ENCODE data around the gene ADIRF. TPM values are rescaled to one million over a fixed set of nuclear protein-coding genes. Genes with fewer than 3 reads are reported as not detected.
"Not testable (repeated sequence)": the region's sequence is repeated elsewhere in the genome, so short reads cannot be mapped to it uniquely, and the experiment has no call there.

The ADIRF gene
- polyA plus RNA-seq, 1 donor (not counting 4 experiments of a cell fraction or from before 2014, with no cell fraction given), result 157 TPM

DNA sequence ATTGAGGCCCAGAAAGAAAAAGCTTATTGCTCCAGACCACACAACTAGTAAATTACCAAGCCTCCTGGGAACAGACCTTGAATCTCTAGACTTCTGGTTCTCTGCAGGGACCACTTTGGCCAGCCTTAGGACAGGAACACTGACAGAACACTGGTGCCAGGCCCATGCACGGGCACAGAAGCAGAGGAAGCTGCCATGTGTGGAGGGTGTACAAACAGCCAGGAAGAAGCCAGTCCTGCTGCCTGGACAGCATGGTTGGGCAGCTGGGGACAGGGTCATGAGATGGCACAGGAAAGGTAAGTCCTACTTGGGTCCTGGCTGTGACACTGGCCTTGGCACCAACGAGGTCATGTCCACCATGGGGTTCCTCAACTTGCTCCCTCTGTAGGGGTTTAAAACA lies 30.0 kb upstream of the ADIRF start:
- no peak overlapping the region for H3K4me2 ChIP-seq (ENCODE audit: control insufficient read depth, extremely low read depth, insufficient read depth, low read depth, low read length)
- H3K4me1 ChIP-seq (ENCODE audit: control insufficient read depth, extremely low read depth, insufficient read depth, low read length), result no peaks in the 10 kb centered on the region
- H4K20me1 ChIP-seq (ENCODE audit: control insufficient read depth, extremely low read depth, insufficient read depth, low read length), result no peaks in the 10 kb centered on the region
- H3K79me2 ChIP-seq (ENCODE audit: control insufficient read depth, insufficient read depth, low read length), result no peaks in the 10 kb centered on the region
- no peaks in the 10 kb centered on the region for H3K27me3 ChIP-seq (ENCODE audit: control insufficient read depth, extremely low read depth, insufficient read depth, low read length)
- H3K9me1 ChIP-seq (ENCODE audit: control insufficient read depth, extremely low read depth, insufficient read depth, low read length), result no peaks in the 10 kb centered on the region
- H3K9me3 ChIP-seq (ENCODE audit: control insufficient read depth, low read depth, low read length), result no peaks in the 10 kb centered on the region
- no peak for FAIRE-seq
- no peak overlapping the region for H2AFZ ChIP-seq (ENCODE audit: control insufficient read depth, low read length)
- TF ChIP-seq CTCF (optimal IDR thresholded peaks at IDR 0.05 in 1 of 3, IDR thresholded peaks at IDR 0.05 in 1 of 3, conservative IDR thresholded peaks at IDR 0.05 in 1 of 3; ENCODE audit: extremely low read depth in 1 of 3, insufficient read depth in 2 of 3, low read length in 3 of 3) (no peak), EZH2 (IDR thresholded peaks at IDR 0.05; ENCODE audit: low read length) (no peak)
- no peak overlapping the region for H3K4me3 ChIP-seq (ENCODE audit: control insufficient read depth in 2 of 3, extremely low read depth in 1 of 3, insufficient read depth in 2 of 3, low read depth in 1 of 3, low read length in 3 of 3)
- DNase-seq (ENCODE audit: low read depth, low spot score), result no peak
- H3K27ac ChIP-seq (ENCODE audit: control insufficient read depth, insufficient read depth, low read length), result no peak overlapping the region
- H3K36me3 ChIP-seq (ENCODE audit: control insufficient read depth in 2 of 2, extremely low read depth in 1 of 2, insufficient read depth in 2 of 2, low read length in 2 of 2), result peaks cover 7% of the 10 kb centered on the region in 2 experiments
- no peak overlapping the region for H3K9ac ChIP-seq (ENCODE audit: control insufficient read depth, extremely low read depth, insufficient read depth, low read length)
- dilution Hi-C loops (cut with MboI; ENCODE audit: extremely low pct_ligation_motif_present, low sequenced_read_pairs), result no loop called here

- H3K9me3 ChIP-seq (ENCODE audit: control insufficient read depth, low read depth, low read length); H3K9me1 ChIP-seq (ENCODE audit: control insufficient read depth, extremely low read depth, insufficient read depth, low read length); H3K4me2 ChIP-seq (ENCODE audit: control insufficient read depth, extremely low read depth, insufficient read depth, low read depth, low read length); FAIRE-seq; H3K36me3 ChIP-seq (ENCODE audit: control insufficient read depth in 2 of 2, extremely low read depth in 1 of 2, insufficient read depth in 2 of 2, low read length in 2 of 2); H4K20me1 ChIP-seq (ENCODE audit: control insufficient read depth, extremely low read depth, insufficient read depth, low read length); H3K9ac ChIP-seq (ENCODE audit: control insufficient read depth, extremely low read depth, insufficient read depth, low read length); H3K4me1 ChIP-seq (ENCODE audit: control insufficient read depth, extremely low read depth, insufficient read depth, low read length); H3K4me3 ChIP-seq (ENCODE audit: control insufficient read depth in 2 of 3, extremely low read depth in 1 of 3, insufficient read depth in 2 of 3, low read depth in 1 of 3, low read length in 3 of 3); dilution Hi-C loops (cut with MboI; ENCODE audit: extremely low pct_ligation_motif_present, low sequenced_read_pairs); H3K79me2 ChIP-seq (ENCODE audit: control insufficient read depth, insufficient read depth, low read length); H3K27ac ChIP-seq (ENCODE audit: control insufficient read depth, insufficient read depth, low read length); H2AFZ ChIP-seq (ENCODE audit: control insufficient read depth, low read length); DNase-seq (ENCODE audit: low read depth, low spot score); H3K27me3 ChIP-seq (ENCODE audit: control insufficient read depth, extremely low read depth, insufficient read depth, low read length): not testable (repeated sequence)
These were observed 28.2 kb upstream of the ADIRF start for GRCh38 chr10:86940076-86940475.

GRCh38 chr10:86940677-86941076 lies 27.6 kb upstream of the ADIRF start:
- no peak overlapping the region for H3K9ac ChIP-seq (ENCODE audit: control insufficient read depth, extremely low read depth, insufficient read depth, low read length)
- H3K4me3 ChIP-seq (ENCODE audit: control insufficient read depth in 2 of 3, extremely low read depth in 1 of 3, insufficient read depth in 2 of 3, low read depth in 1 of 3, low read length in 3 of 3), result no peak overlapping the region
- H3K27ac ChIP-seq (ENCODE audit: control insufficient read depth, insufficient read depth, low read length), result no peak overlapping the region
- no peaks in the 10 kb centered on the region for H4K20me1 ChIP-seq (ENCODE audit: control insufficient read depth, extremely low read depth, insufficient read depth, low read length)
- dilution Hi-C loops (cut with MboI; ENCODE audit: extremely low pct_ligation_motif_present, low sequenced_read_pairs), result no loop called here
- no peak for TF ChIP-seq CTCF (optimal IDR thresholded peaks at IDR 0.05 in 1 of 3, IDR thresholded peaks at IDR 0.05 in 1 of 3, conservative IDR thresholded peaks at IDR 0.05 in 1 of 3; ENCODE audit: extremely low read depth in 1 of 3, insufficient read depth in 2 of 3, low read length in 3 of 3)
- no peak for TF ChIP-seq EZH2 (IDR thresholded peaks at IDR 0.05; ENCODE audit: low read length)
- DNase-seq (ENCODE audit: low read depth, low spot score), result no peak
- no peaks in the 10 kb centered on the region for H3K27me3 ChIP-seq (ENCODE audit: control insufficient read depth, extremely low read depth, insufficient read depth, low read length)
- no peak for FAIRE-seq
- H3K4me1 ChIP-seq (ENCODE audit: control insufficient read depth, extremely low read depth, insufficient read depth, low read length), result no peaks in the 10 kb centered on the region
- H3K79me2 ChIP-seq (ENCODE audit: control insufficient read depth, insufficient read depth, low read length), result no peaks in the 10 kb centered on the region
- peaks cover 7% of the 10 kb centered on the region in 2 experiments for H3K36me3 ChIP-seq (ENCODE audit: control insufficient read depth in 2 of 2, extremely low read depth in 1 of 2, insufficient read depth in 2 of 2, low read length in 2 of 2)
- no peak overlapping the region for H3K4me2 ChIP-seq (ENCODE audit: control insufficient read depth, extremely low read depth, insufficient read depth, low read depth, low read length)
- H2AFZ ChIP-seq (ENCODE audit: control insufficient read depth, low read length), result no peak overlapping the region
- H3K9me3 ChIP-seq (ENCODE audit: control insufficient read depth, low read depth, low read length), result no peaks in the 10 kb centered on the region
- no peaks in the 10 kb centered on the region for H3K9me1 ChIP-seq (ENCODE audit: control insufficient read depth, extremely low read depth, insufficient read depth, low read length)
